IPS-15b (cell line): ENCODE measurements around the gene MCM5.
"Not testable (repeated sequence)": the region's sequence is repeated elsewhere in the genome, so short reads cannot be mapped to it uniquely, and the experiment has no call there.

Experiments used
- H3K27me3 ChIP-seq: one replicate; pipeline ENCODE4 v1.6.1; 2013; ENCODE audit warnings: low read length; ENCODE audit not compliant: control insufficient read depth, insufficient read depth
- H3K36me3 ChIP-seq: one replicate; pipeline ENCODE4 v1.6.1; 2013; ENCODE audit warnings: low read length; ENCODE audit not compliant: control insufficient read depth, insufficient read depth
- H3K4me1 ChIP-seq: one replicate; pipeline ENCODE4 v1.6.1; 2013; ENCODE audit warnings: mild to moderate bottlenecking, low read length; ENCODE audit not compliant: control insufficient read depth, insufficient read depth
- H3K4me3 ChIP-seq: one replicate; pipeline ENCODE4 v1.5.1; 2013; ENCODE audit warnings: low read depth, low read length
- H3K9ac ChIP-seq: one replicate; pipeline ENCODE4 v1.6.1; 2013; ENCODE audit warnings: low read depth, mild to moderate bottlenecking, low read length
- H3K9me3 ChIP-seq: one replicate; pipeline ENCODE4 v1.6.1; 2013; ENCODE audit warnings: mild to moderate bottlenecking, low read length; ENCODE audit not compliant: control insufficient read depth, insufficient read depth

The MCM5 gene

DNA sequence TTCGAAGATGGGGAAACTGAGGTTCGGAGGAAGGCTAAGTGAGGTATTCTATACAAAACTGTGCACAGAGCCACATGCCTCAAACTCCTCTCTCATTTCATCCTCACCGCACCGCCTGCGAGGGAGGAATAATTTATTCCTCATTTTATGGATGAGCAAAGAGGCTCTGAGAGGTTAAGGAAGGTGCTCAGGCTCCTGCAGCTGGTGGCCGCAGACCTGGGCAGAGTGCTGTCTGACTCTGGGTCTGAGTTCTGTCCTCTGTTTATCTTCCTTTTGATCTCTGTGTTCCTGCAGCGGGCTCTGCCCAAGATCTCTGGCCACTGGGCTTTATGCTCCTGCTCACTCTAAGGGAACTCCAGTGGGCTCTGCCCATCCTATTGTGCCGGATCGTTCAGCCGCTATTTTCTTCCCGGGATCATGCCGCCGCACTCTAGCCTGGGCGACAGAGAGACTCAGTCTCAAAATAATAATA is 59.5 kb downstream of the MCM5 start:
- Histone ChIP-seq H3K4me3 (no peak overlapping the region), H3K27me3 (no peaks in the 10 kb centered on the region), H3K9me3 (no peaks in the 10 kb centered on the region), H3K9ac (no peak overlapping the region), H3K36me3 (no peaks in the 10 kb centered on the region), H3K4me1 (peaks cover 2% of the 10 kb centered on the region)

GRCh38 chr22:35459976-35460375 is 60.0 kb downstream of the MCM5 start:
- not testable (repeated sequence) for H3K9ac ChIP-seq, H3K4me3 ChIP-seq, H3K4me1 ChIP-seq, H3K9me3 ChIP-seq, H3K27me3 ChIP-seq, H3K36me3 ChIP-seq

- H3K4me1 ChIP-seq, result peaks cover 2% of the 10 kb centered on the region
- no peak overlapping the region for H3K9ac ChIP-seq
- no peaks in the 10 kb centered on the region for H3K36me3 ChIP-seq
- H3K27me3 ChIP-seq, result no peaks in the 10 kb centered on the region
- no peak overlapping the region for H3K4me3 ChIP-seq
- no peaks in the 10 kb centered on the region for H3K9me3 ChIP-seq
These were observed 60.7 kb downstream of the MCM5 start for GRCh38 chr22:35460688-35461087.

- no peak overlapping the region for H3K9ac ChIP-seq
- no peaks in the 10 kb centered on the region for H3K36me3 ChIP-seq
- H3K9me3 ChIP-seq, result no peaks in the 10 kb centered on the region
- H3K4me1 ChIP-seq, result peaks cover 2% of the 10 kb centered on the region
- H3K27me3 ChIP-seq, result no peaks in the 10 kb centered on the region
- H3K4me3 ChIP-seq, result no peak overlapping the region
These were observed 62.7 kb downstream of the MCM5 start for GRCh38 chr22:35462498-35463230.

- no peak overlapping the region for H3K4me3 ChIP-seq
- H3K4me1 ChIP-seq, result no peaks in the 10 kb centered on the region
- H3K9me3 ChIP-seq, result no peaks in the 10 kb centered on the region
- H3K27me3 ChIP-seq, result no peaks in the 10 kb centered on the region
- H3K9ac ChIP-seq, result no peak overlapping the region
- H3K36me3 ChIP-seq, result no peaks in the 10 kb centered on the region
These were observed 63.4 kb downstream of the MCM5 start for GRCh38 chr22:35463231-35463933.

GRCh38 chr22:35464399-35464798 is 64.5 kb downstream of the MCM5 start:
- no peak overlapping the region for H3K4me3 ChIP-seq
- H3K27me3 ChIP-seq, result no peaks in the 10 kb centered on the region
- no peaks in the 10 kb centered on the region for H3K4me1 ChIP-seq
- no peak overlapping the region for H3K9ac ChIP-seq
- no peaks in the 10 kb centered on the region for H3K36me3 ChIP-seq
- no peaks in the 10 kb centered on the region for H3K9me3 ChIP-seq

DNA sequence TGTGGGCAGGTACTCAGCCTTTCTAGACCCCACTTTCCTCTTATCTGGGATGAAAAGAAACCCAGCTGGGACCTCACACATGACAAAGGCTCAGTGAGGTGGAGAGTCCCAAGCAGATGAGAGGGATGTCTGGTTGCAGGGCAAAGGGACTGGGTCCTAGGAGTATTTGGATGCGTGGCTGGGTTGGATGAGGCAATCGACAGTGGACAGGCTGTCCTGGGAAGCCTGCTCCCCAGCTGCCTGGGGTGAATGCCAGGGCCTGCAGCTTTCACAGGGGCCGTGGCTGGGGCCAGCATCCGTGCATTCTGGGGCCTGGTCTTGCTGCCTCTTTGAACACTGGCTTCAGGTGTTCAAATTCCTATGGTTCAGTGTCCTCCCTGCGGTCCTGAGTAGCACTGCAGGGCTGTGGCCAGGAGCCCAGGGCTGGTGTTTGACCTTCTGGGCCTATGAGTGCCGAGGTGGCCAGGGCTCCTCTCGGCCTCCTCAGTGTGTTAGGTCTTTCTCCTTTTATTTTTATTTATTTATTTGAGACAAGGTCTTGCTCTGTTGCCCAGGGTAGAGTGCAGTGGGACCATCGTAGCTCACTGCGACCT is 65.3 kb downstream of the MCM5 start:
- H3K4me1 ChIP-seq, result no peaks in the 10 kb centered on the region
- no peaks in the 10 kb centered on the region for H3K9me3 ChIP-seq
- no peak overlapping the region for H3K4me3 ChIP-seq
- no peaks in the 10 kb centered on the region for H3K36me3 ChIP-seq
- H3K27me3 ChIP-seq, result no peaks in the 10 kb centered on the region
- H3K9ac ChIP-seq, result no peak overlapping the region

GRCh38 chr22:35467681-35468434 is 67.9 kb downstream of the MCM5 start:
- H3K27me3 ChIP-seq, result no peaks in the 10 kb centered on the region
- H3K36me3 ChIP-seq, result no peaks in the 10 kb centered on the region
- H3K9me3 ChIP-seq, result no peaks in the 10 kb centered on the region
- H3K9ac ChIP-seq, result no peak overlapping the region
- no peak overlapping the region for H3K4me3 ChIP-seq
- no peaks in the 10 kb centered on the region for H3K4me1 ChIP-seq

- no peak overlapping the region for H3K9ac ChIP-seq
- no peaks in the 10 kb centered on the region for H3K36me3 ChIP-seq
- no peaks in the 10 kb centered on the region for H3K9me3 ChIP-seq
- no peak overlapping the region for H3K4me3 ChIP-seq
- no peaks in the 10 kb centered on the region for H3K27me3 ChIP-seq
- no peaks in the 10 kb centered on the region for H3K4me1 ChIP-seq
These were observed 71.0 kb downstream of the MCM5 start for GRCh38 chr22:35470903-35471321.

DNA sequence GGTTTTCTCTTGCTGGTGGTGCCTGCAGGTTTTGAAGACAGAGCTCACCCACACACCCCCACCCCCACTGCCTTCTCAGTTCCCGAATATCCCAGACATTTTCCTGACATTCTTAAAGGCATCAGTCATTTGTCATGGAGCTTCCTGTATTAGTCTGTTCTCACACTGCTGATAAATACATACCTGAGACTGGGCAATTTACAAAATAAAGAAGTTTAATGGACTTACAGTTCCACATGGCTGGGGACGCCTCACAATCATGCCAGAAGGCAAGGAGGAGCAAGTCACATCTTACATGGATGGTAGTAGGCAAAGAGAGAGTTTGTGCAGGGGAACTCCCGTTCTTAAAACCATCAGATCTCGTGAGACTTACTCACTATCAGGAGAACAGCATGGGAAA is 71.6 kb downstream of the MCM5 start:
- not testable (repeated sequence) for H3K9ac ChIP-seq, H3K27me3 ChIP-seq, H3K36me3 ChIP-seq, H3K4me1 ChIP-seq, H3K9me3 ChIP-seq, H3K4me3 ChIP-seq

DNA sequence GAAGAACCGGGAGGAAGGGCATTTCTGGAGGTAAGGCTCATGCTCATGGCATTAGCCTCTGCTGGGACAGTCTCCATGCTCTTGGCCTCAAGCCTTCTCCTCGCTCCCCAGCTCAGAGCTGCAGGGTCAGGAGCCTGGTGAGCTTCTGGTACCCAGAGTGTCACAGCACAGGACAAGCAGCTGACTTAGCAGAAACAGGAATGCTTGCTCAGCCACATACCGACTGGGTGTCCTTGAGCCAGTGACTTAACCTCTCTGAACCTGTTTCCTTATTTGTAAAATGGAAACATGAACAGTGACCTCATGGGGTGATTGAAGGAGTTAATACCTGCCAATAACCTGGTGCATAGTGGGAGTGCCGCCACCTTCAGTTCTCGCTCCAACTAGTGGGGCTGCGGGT is 72.5 kb downstream of the MCM5 start:
- Histone ChIP-seq H3K4me3 (no peak overlapping the region), H3K27me3 (no peaks in the 10 kb centered on the region), H3K36me3 (no peaks in the 10 kb centered on the region), H3K9me3 (no peaks in the 10 kb centered on the region), H3K9ac (no peak overlapping the region), H3K4me1 (no peaks in the 10 kb centered on the region)
